Measurements from ENCODE around the gene HIGD2B.

DNA sequence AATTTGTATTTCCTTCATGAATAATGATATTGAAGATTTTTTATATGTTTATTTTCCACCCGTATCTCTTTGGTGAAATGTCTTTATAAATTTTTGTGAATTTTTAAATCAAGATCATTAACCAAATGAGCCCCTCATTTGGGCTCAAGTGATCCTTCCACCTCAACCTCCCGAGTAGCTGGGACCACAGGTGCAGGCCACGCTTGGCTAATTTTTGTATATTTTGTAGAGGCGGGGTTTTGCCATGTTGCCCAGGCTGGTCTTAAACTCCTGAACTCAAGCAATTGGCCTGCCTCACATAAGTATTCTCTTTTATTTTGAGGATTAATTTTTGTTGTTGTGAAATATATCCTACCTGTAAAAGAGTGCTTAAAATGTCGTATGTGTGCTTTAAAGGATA is 5.0 kb upstream of the HIGD2B start:
- TF ChIP-seq ZFP36 (IDR thresholded peaks at IDR 0.05; ENCODE audit: borderline replicate concordance, partially characterized antibody), result no peak
- TF ChIP-seq, protein P1, sequence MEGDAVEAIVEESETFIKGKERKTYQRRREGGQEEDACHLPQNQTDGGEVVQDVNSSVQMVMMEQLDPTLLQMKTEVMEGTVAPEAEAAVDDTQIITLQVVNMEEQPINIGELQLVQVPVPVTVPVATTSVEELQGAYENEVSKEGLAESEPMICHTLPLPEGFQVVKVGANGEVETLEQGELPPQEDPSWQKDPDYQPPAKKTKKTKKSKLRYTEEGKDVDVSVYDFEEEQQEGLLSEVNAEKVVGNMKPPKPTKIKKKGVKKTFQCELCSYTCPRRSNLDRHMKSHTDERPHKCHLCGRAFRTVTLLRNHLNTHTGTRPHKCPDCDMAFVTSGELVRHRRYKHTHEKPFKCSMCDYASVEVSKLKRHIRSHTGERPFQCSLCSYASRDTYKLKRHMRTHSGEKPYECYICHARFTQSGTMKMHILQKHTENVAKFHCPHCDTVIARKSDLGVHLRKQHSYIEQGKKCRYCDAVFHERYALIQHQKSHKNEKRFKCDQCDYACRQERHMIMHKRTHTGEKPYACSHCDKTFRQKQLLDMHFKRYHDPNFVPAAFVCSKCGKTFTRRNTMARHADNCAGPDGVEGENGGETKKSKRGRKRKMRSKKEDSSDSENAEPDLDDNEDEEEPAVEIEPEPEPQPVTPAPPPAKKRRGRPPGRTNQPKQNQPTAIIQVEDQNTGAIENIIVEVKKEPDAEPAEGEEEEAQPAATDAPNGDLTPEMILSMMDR (IDR thresholded peaks at IDR 0.05), result no peak
- no peak for TF ChIP-seq HDAC2 (IDR thresholded peaks at IDR 0.05)
- no peak for TF ChIP-seq POLR2A (IDR thresholded peaks at IDR 0.05; ENCODE audit: low read length)
- TF ChIP-seq CHD4 (IDR thresholded peaks at IDR 0.05; ENCODE audit: borderline replicate concordance), result no peak
- TF ChIP-seq PHF8 (IDR thresholded peaks at IDR 0.05; ENCODE audit: borderline replicate concordance, low read depth), result no peak
- no peak for TF ChIP-seq ESRRA (IDR thresholded peaks at IDR 0.05; ENCODE audit: borderline replicate concordance, low read length)
- TF ChIP-seq MYC (IDR thresholded peaks at IDR 0.05; ENCODE audit: borderline replicate concordance, low read length), result no peak

Data from A549 (cell line).